HT-29 (cell line): ENCODE results near the gene SPAG17. TPM values are rescaled to one million over a fixed set of nuclear protein-coding genes. Genes with fewer than 3 reads are reported as not detected.

Source experiments
- DNase-seq: peaks from one replicate; pipeline ENCODE4 v3.0.0-alpha.2; 2015; ENCODE audit warnings: low spot score
- total RNA-seq: library from RNA; depleted of rRNA; stranded (reverse); fragments of >200 nt; shearing (Covaris generic); gene quantifications from 2 replicates; pipeline ENCODE4 v1.2.3, GENCODE V29; 2014

The SPAG17 gene
- total RNA-seq, 1 experiment from 2014 or later: not detected

- DNase-seq: no peak
Observed at GRCh38 chr1:118169016-118169415, 16.0 kb downstream of the SPAG17 start.

GRCh38 chr1:118160806-118161205 is 24.2 kb downstream of the SPAG17 start:
- no peak for DNase-seq

- DNase-seq: no peak
Observed at GRCh38 chr1:118159569-118159968, 25.5 kb downstream of the SPAG17 start.

GRCh38 chr1:118158924-118159323 is 26.1 kb downstream of the SPAG17 start:
- no peak for DNase-seq

GRCh38 chr1:118157506-118157905 is 27.5 kb downstream of the SPAG17 start:
- DNase-seq: no peak

GRCh38 chr1:118155106-118155505 is 29.9 kb downstream of the SPAG17 start:
- DNase-seq: no peak

GRCh38 chr1:118154220-118154619 is 30.8 kb downstream of the SPAG17 start:
- peak; percentile 16 for DNase-seq

- DNase-seq: peak; percentile 67
Observed at GRCh38 chr1:118151312-118151937, 33.6 kb downstream of the SPAG17 start.

- no peak for DNase-seq
Observed at GRCh38 chr1:118149799-118150198, 35.2 kb downstream of the SPAG17 start.

GRCh38 chr1:118148034-118148433 is 37.0 kb downstream of the SPAG17 start:
- no peak for DNase-seq

- no peak for DNase-seq
Observed at GRCh38 chr1:118147522-118147921, 37.5 kb downstream of the SPAG17 start.

GRCh38 chr1:118145721-118146120 is 39.3 kb downstream of the SPAG17 start:
- DNase-seq: no peak

GRCh38 chr1:118144684-118145083 is 40.3 kb downstream of the SPAG17 start:
- no peak for DNase-seq

GRCh38 chr1:118143831-118144230 is 41.2 kb downstream of the SPAG17 start:
- no peak for DNase-seq

- DNase-seq: no peak
Observed at GRCh38 chr1:118143121-118143520, 41.9 kb downstream of the SPAG17 start.

GRCh38 chr1:118142546-118142945 is 42.5 kb downstream of the SPAG17 start:
- DNase-seq: no peak

GRCh38 chr1:118137900-118138299 is 47.1 kb downstream of the SPAG17 start:
- no peak for DNase-seq

GRCh38 chr1:118136187-118136941 is 48.7 kb downstream of the SPAG17 start:
- no peak for DNase-seq

- DNase-seq: peak; percentile 31
Observed at GRCh38 chr1:118132000-118132399, 53.0 kb downstream of the SPAG17 start.

GRCh38 chr1:118128761-118129160 is 56.3 kb downstream of the SPAG17 start:
- DNase-seq: no peak

GRCh38 chr1:118124064-118124463 is 61.0 kb downstream of the SPAG17 start:
- no peak for DNase-seq

GRCh38 chr1:118123116-118123839 is 61.8 kb downstream of the SPAG17 start:
- DNase-seq: no peak
